Stimulated activated CD4-positive, alpha-beta T cell treated with anti-CD3 and anti-CD28 coated beads, Interleukin-15, amount 100 ng/mL, for 48 hours (primary cell): ENCODE results near the gene PTGES3.
"Not testable (repeated sequence)": the region's sequence is repeated elsewhere in the genome, so short reads cannot be mapped to it uniquely, and the experiment has no call there.

ENCODE experiments used
- DNase-seq, 2 donors: peaks; one replicate each; pipeline ENCODE4 v3.0.0-alpha.2; 2020; ENCODE audit warnings: low read depth in 2 of 2

The PTGES3 gene

GRCh38 chr12:56657416-56658379, 30.4 kb downstream of the PTGES3 start:
- no peak for DNase-seq

GRCh38 chr12:56653781-56654180, 34.3 kb downstream of the PTGES3 start:
- DNase-seq, result not testable (repeated sequence)

GRCh38 chr12:56648023-56648422, 40.1 kb downstream of the PTGES3 start:
- DNase-seq, result not testable (repeated sequence)

- DNase-seq, result peak; percentile 87 to 88
Observed at GRCh38 chr12:56645717-56646446, 42.2 kb downstream of the PTGES3 start, which contains the start of gene ATP5F1B. ATP5F1B (minus strand) TSS chr12:56645984; CDS start chr12:56645963, 21 bp downstream.

GRCh38 chr12:56645201-56645716, 42.8 kb downstream of the PTGES3 start:
- no peak for DNase-seq

- DNase-seq, result no peak
Observed at GRCh38 chr12:56644654-56645053, 43.4 kb downstream of the PTGES3 start.

GRCh38 chr12:56641219-56641618, 46.9 kb downstream of the PTGES3 start:
- DNase-seq, result no peak

- DNase-seq, result no peak
Observed at GRCh38 chr12:56637621-56638020, 50.5 kb downstream of the PTGES3 start.

- peak; percentile 88 to 91 for DNase-seq
Observed at GRCh38 chr12:56636675-56637540, 51.2 kb downstream of the PTGES3 start.

GRCh38 chr12:56635806-56636674, 52.0 kb downstream of the PTGES3 start:
- DNase-seq, result peak; percentile 77 to 90

GRCh38 chr12:56634837-56635791, 53.0 kb downstream of the PTGES3 start:
- DNase-seq, result peak in 1 of 2 donors; percentile 47

- DNase-seq, result no peak
Observed at GRCh38 chr12:56634242-56634836, 53.7 kb downstream of the PTGES3 start.

GRCh38 chr12:56633468-56634241, 54.4 kb downstream of the PTGES3 start:
- no peak for DNase-seq

GRCh38 chr12:56632701-56633467, 55.2 kb downstream of the PTGES3 start:
- DNase-seq, result no peak

- DNase-seq, result peak in 1 of 2 donors; percentile 54
Observed at GRCh38 chr12:56631790-56632700, 56.0 kb downstream of the PTGES3 start.

- DNase-seq, result peak; percentile 74 to 87
Observed at GRCh38 chr12:56630180-56630632, 57.9 kb downstream of the PTGES3 start, which contains the start of gene BAZ2A. BAZ2A (minus strand) TSS chr12:56630326; CDS start chr12:56617530, 12,796 bp downstream.
